ENCODE measurements around the gene ATP6V1F.

Gene ATP6V1F

DNA sequence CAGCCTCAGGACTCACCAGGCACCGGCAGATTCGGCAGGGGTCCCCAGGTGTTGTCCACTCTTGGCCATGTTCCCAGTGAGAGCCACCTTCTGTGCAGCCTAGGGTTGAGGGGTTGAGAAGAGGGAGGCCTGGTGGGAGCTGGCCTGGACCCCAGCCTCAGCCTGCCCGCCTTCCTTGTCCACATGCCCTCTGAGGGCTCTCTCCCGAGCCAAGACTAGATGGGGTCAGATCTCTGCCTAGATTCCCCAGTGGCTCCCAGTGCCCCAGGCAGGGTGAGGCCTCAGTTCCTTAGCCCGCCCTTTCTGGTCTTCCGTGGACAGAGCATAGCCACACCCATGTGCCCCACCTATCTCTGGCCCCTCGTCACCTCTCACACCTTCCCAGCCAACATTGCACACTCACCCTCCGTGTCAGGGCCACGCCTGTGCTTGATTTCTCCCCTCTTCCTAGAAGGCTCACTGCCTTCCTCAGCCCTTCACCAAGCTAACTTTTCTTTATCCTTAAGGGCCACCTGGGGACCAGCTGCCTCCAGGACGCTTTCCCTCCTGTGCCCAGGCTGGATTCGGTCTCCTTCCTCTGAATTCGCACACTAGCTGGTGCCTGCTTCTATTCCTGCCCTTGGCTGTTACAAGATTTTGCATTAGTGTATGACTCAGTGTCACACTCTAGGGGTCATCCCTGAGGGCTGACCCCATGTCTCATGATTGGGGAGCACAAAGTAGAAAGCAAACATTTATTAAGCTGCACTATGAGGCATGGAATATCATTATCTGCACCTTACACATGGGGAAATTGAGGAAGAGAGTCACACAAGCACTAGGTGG lies 40.3 kb downstream of the ATP6V1F start:
- Histone ChIP-seq H3K79me2 (ENCODE audit: insufficient read depth, low read length) (no peaks in the 10 kb centered on the region), H3K27ac (ENCODE audit: low read depth, low read length, poor library complexity, severe bottlenecking) (no peak overlapping the region), H2AFZ (ENCODE audit: low read length) (no peak overlapping the region), H3K9me2 (ENCODE audit: low read depth, low read length) (no peaks in the 10 kb centered on the region), H3F3A (ENCODE audit: insufficient read depth, low read length) (no peaks in the 10 kb centered on the region), H4K20me1 (ENCODE audit: insufficient read depth, low read length) (no peaks in the 10 kb centered on the region), H3K4me3 (ENCODE audit: low read depth, low read length, poor library complexity, severe bottlenecking) (no peak overlapping the region), H3K27me3 (ENCODE audit: insufficient read depth, low read length) (no peaks in the 10 kb centered on the region; the same call in 1 of the 2 replicates), H3K9ac (ENCODE audit: low read length) (no peak overlapping the region), H3K36me3 (ENCODE audit: insufficient read depth, low read length) (no peaks in the 10 kb centered on the region; the same call in 1 of the 2 replicates), H3K9me3 (ENCODE audit: low read length) (peaks cover 18% of the 10 kb centered on the region), H3K4me2 (ENCODE audit: low read length) (no peak overlapping the region), H3K4me1 (ENCODE audit: insufficient read depth, low read length, severe bottlenecking) (no peaks in the 10 kb centered on the region)
- TF ChIP-seq, protein P1, sequence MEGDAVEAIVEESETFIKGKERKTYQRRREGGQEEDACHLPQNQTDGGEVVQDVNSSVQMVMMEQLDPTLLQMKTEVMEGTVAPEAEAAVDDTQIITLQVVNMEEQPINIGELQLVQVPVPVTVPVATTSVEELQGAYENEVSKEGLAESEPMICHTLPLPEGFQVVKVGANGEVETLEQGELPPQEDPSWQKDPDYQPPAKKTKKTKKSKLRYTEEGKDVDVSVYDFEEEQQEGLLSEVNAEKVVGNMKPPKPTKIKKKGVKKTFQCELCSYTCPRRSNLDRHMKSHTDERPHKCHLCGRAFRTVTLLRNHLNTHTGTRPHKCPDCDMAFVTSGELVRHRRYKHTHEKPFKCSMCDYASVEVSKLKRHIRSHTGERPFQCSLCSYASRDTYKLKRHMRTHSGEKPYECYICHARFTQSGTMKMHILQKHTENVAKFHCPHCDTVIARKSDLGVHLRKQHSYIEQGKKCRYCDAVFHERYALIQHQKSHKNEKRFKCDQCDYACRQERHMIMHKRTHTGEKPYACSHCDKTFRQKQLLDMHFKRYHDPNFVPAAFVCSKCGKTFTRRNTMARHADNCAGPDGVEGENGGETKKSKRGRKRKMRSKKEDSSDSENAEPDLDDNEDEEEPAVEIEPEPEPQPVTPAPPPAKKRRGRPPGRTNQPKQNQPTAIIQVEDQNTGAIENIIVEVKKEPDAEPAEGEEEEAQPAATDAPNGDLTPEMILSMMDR (IDR thresholded peaks at IDR 0.05; ENCODE audit: low read length), result peak; percentile 8; the same call in 1 of the 2 replicates
- TF ChIP-seq EZH2 (IDR thresholded peaks at IDR 0.05; ENCODE audit: borderline replicate concordance, low read length), result no peak

DNA sequence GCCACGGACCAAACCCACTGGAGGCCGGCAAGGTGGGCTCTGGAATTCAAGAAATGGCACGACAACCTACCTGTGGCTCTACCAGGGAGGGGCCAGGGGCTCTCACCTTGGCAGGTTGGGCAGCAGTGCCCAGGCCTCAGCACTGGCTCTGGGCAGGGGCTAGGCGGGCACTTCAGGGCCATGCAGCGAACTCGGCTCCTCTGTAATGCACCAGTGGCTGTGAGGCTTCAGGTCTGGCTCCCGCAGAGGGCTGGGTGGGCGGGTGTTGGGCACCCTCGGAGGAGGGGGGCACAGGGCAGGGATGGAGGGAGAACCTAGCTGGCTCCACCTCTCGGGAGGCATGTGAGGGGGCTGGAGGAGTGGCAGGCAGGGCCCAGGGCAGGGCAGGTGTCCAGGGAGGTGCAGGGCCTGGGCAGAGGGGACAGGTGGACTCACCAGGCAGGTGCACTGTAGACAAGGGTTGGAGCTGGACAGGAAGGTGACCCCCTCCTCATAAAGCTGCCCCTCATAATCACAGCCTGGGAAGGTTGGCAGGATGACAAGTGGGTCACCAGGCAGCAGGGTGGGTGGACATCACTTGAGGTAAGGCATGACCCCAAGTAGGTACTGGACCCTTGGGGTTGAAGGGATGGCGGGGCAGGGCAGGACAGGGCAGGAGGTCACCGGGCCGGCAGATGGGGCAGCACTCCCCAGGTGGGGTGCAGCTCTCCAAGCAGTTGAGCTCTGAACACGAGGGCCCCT lies 41.1 kb downstream of the ATP6V1F start:
- peaks cover 18% of the 10 kb centered on the region for H3K9me3 ChIP-seq (ENCODE audit: low read length)
- H3K79me2 ChIP-seq (ENCODE audit: insufficient read depth, low read length), result no peaks in the 10 kb centered on the region
- H4K20me1 ChIP-seq (ENCODE audit: insufficient read depth, low read length), result no peaks in the 10 kb centered on the region
- no peak overlapping the region for H3K4me2 ChIP-seq (ENCODE audit: low read length)
- no peak overlapping the region for H3K27ac ChIP-seq (ENCODE audit: low read depth, low read length, poor library complexity, severe bottlenecking)
- no peak overlapping the region for H2AFZ ChIP-seq (ENCODE audit: low read length)
- no peaks in the 10 kb centered on the region for H3K4me1 ChIP-seq (ENCODE audit: insufficient read depth, low read length, severe bottlenecking)
- peaks cover 1% of the 10 kb centered on the region; the same call in 1 of the 2 replicates for H3K27me3 ChIP-seq (ENCODE audit: insufficient read depth, low read length)
- no peaks in the 10 kb centered on the region for H3F3A ChIP-seq (ENCODE audit: insufficient read depth, low read length)
- H3K9me2 ChIP-seq (ENCODE audit: low read depth, low read length), result no peaks in the 10 kb centered on the region
- TF ChIP-seq, protein P1 (IDR thresholded peaks at IDR 0.05; ENCODE audit: low read length), result no peak
- no peak for TF ChIP-seq EZH2 (IDR thresholded peaks at IDR 0.05; ENCODE audit: borderline replicate concordance, low read length)
- H3K4me3 ChIP-seq (ENCODE audit: low read depth, low read length, poor library complexity, severe bottlenecking), result no peak overlapping the region
- H3K36me3 ChIP-seq (ENCODE audit: insufficient read depth, low read length), result no peaks in the 10 kb centered on the region; the same call in 1 of the 2 replicates
- H3K9ac ChIP-seq (ENCODE audit: low read length), result no peak overlapping the region

DNA sequence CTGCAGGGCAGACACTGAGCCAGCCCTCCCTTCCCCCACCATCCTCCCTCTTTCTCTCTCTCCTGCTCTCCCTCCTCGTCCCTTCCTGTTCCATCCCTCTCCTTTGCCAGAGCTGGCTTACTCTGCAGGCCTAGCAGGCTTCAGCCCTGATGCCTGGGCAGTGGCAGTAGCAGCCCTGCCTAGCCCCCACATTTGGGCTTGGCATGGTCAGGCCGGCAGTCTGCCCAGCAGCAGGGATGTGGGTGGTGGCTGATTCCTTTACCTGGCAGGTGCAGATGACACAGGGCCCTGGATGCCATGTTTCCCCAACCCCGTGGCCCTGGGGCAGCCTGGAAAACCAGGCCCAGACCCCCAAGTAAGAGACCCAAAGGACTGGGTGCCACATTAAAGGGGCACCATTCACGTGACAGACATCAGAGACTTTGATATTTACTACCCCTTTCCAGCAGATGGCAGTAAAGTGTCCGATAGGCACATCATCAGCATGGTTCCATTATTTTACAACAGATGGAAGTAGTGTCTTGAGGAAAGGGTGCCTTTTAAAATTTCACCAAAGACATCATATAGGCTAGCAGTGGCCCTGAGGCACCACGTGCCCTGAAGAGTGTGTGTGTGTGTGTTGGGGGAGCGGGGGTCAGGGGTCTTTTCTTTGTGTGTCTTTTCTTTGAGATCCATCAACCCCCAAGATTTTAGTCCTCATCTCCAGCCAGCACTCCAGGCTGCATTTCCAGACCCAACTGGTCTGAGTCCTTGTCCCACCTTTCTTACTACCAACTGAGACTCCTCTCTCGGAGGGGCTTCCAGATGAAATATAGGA lies 41.9 kb downstream of the ATP6V1F start:
- no peaks in the 10 kb centered on the region for H3K4me1 ChIP-seq (ENCODE audit: insufficient read depth, low read length, severe bottlenecking)
- H3K4me2 ChIP-seq (ENCODE audit: low read length), result no peak overlapping the region
- no peak overlapping the region for H3K27ac ChIP-seq (ENCODE audit: low read depth, low read length, poor library complexity, severe bottlenecking)
- TF ChIP-seq, protein P1 (IDR thresholded peaks at IDR 0.05; ENCODE audit: low read length), result peak; percentile 99
- no peak for TF ChIP-seq EZH2 (IDR thresholded peaks at IDR 0.05; ENCODE audit: borderline replicate concordance, low read length)
- no peaks in the 10 kb centered on the region for H3K9me2 ChIP-seq (ENCODE audit: low read depth, low read length)
- H3K9ac ChIP-seq (ENCODE audit: low read length), result no peak overlapping the region
- no peaks in the 10 kb centered on the region for H3K79me2 ChIP-seq (ENCODE audit: insufficient read depth, low read length)
- no peak overlapping the region for H3K4me3 ChIP-seq (ENCODE audit: low read depth, low read length, poor library complexity, severe bottlenecking)
- H3K27me3 ChIP-seq (ENCODE audit: insufficient read depth, low read length), result 0 out of 2 replicates have a peak, but pooled peaks cover 9% of the 10 kb centered on the region
- H3F3A ChIP-seq (ENCODE audit: insufficient read depth, low read length), result no peaks in the 10 kb centered on the region
- H2AFZ ChIP-seq (ENCODE audit: low read length), result no peak overlapping the region
- H3K9me3 ChIP-seq (ENCODE audit: low read length), result peaks cover 10% of the 10 kb centered on the region
- no peaks in the 10 kb centered on the region for H4K20me1 ChIP-seq (ENCODE audit: insufficient read depth, low read length)
- no peaks in the 10 kb centered on the region for H3K36me3 ChIP-seq (ENCODE audit: insufficient read depth, low read length)

Data from OCI-LY1 (cell line).